ENCODE measurements around the gene CEP170.
"Not testable (repeated sequence)": the region's sequence is repeated elsewhere in the genome, so short reads cannot be mapped to it uniquely, and the experiment has no call there.

DNA sequence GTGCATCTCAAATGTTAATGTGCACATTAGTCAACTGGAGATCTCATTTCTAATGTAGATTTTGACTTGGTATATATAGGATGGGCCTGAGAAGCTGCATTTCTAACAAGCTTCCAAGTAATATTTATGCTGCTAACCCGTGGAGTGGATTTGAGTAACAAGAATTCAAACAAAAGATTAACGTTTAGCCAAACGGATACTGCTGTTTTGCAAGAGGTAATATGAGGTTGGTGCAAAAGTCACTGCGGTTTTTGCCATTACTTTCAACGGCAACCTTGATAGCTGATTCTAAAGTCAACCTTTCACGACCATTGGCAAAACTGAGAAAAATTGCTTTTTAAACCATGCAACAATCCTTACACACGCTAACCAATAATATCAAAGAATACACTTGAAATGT, 70.3 kb downstream of the CEP170 start:
- TF ChIP-seq POLR2AphosphoS5, POLR2A (IDR thresholded peaks at IDR 0.05): not testable (repeated sequence)
- TF ChIP-seq, protein P1, sequence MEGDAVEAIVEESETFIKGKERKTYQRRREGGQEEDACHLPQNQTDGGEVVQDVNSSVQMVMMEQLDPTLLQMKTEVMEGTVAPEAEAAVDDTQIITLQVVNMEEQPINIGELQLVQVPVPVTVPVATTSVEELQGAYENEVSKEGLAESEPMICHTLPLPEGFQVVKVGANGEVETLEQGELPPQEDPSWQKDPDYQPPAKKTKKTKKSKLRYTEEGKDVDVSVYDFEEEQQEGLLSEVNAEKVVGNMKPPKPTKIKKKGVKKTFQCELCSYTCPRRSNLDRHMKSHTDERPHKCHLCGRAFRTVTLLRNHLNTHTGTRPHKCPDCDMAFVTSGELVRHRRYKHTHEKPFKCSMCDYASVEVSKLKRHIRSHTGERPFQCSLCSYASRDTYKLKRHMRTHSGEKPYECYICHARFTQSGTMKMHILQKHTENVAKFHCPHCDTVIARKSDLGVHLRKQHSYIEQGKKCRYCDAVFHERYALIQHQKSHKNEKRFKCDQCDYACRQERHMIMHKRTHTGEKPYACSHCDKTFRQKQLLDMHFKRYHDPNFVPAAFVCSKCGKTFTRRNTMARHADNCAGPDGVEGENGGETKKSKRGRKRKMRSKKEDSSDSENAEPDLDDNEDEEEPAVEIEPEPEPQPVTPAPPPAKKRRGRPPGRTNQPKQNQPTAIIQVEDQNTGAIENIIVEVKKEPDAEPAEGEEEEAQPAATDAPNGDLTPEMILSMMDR (IDR thresholded peaks at IDR 0.05), result not testable (repeated sequence)
